ENCODE results near the gene GPR32.
"Not testable (repeated sequence)": the region's sequence is repeated elsewhere in the genome, so short reads cannot be mapped to it uniquely, and the experiment has no call there.

Gene GPR32

GRCh38 chr19:50803633-50804419, 33.6 kb downstream of the GPR32 start:
- no peak for DNase-seq (ENCODE audit: low read depth)

- DNase-seq (ENCODE audit: low read depth): peak; percentile 98
These were observed 34.4 kb downstream of the GPR32 start for GRCh38 chr19:50804420-50805272.

- DNase-seq (ENCODE audit: low read depth): no peak
These were observed 38.6 kb downstream of the GPR32 start for GRCh38 chr19:50808856-50809255.

- DNase-seq (ENCODE audit: low read depth): not testable (repeated sequence)
These were observed 41.5 kb downstream of the GPR32 start for GRCh38 chr19:50811622-50812238.

- no peak for DNase-seq (ENCODE audit: low read depth)
These were observed 42.2 kb downstream of the GPR32 start for GRCh38 chr19:50812474-50812873.

GRCh38 chr19:50814883-50815282, 44.6 kb downstream of the GPR32 start:
- DNase-seq (ENCODE audit: low read depth): no peak

GRCh38 chr19:50815439-50815838, 45.2 kb downstream of the GPR32 start:
- DNase-seq (ENCODE audit: low read depth): no peak

GRCh38 chr19:50817941-50818858, 47.9 kb downstream of the GPR32 start:
- peak; percentile 64 for DNase-seq (ENCODE audit: low read depth)

- no peak for DNase-seq (ENCODE audit: low read depth)
These were observed 48.7 kb downstream of the GPR32 start for GRCh38 chr19:50818859-50819472.

GRCh38 chr19:50819636-50820035, 49.4 kb downstream of the GPR32 start:
- no peak for DNase-seq (ENCODE audit: low read depth)

GRCh38 chr19:50820086-50820485, 49.8 kb downstream of the GPR32 start:
- no peak for DNase-seq (ENCODE audit: low read depth)

- DNase-seq (ENCODE audit: low read depth): no peak
These were observed 50.4 kb downstream of the GPR32 start for GRCh38 chr19:50820549-50821247.

GRCh38 chr19:50821248-50821612, 51.0 kb downstream of the GPR32 start:
- no peak for DNase-seq (ENCODE audit: low read depth)
